ENCODE data around the gene DNAJB11.

- TF ChIP-seq SIN3A (IDR thresholded peaks at IDR 0.05; ENCODE audit: low read depth), result no peak
- TF ChIP-seq ELF1 (IDR thresholded peaks at IDR 0.05; ENCODE audit: borderline replicate concordance, low read depth), result no peak
- no peak for TF ChIP-seq POLR2A (IDR thresholded peaks at IDR 0.05; ENCODE audit: borderline replicate concordance, extremely low read depth, insufficient read depth, insufficient read length)
- no peak for TF ChIP-seq CEBPB (IDR thresholded peaks at IDR 0.05; ENCODE audit: low read depth)
- no peak for TF ChIP-seq CTCF (IDR thresholded peaks at IDR 0.05 in 2 of 3, conservative IDR thresholded peaks at IDR 0.05 in 1 of 3; ENCODE audit: borderline replicate concordance in 1 of 3, insufficient read depth in 1 of 3, low read depth in 2 of 3, low read length in 2 of 3)
- TF ChIP-seq EZH2phosphoT487 (IDR thresholded peaks at IDR 0.05; ENCODE audit: borderline replicate concordance), result no peak
- TF ChIP-seq ZFX (IDR thresholded peaks at IDR 0.05), result no peak
- no peak for TF ChIP-seq RAD21 (IDR thresholded peaks at IDR 0.05; ENCODE audit: low read depth)
- no peak for TF ChIP-seq REST (IDR thresholded peaks at IDR 0.05; ENCODE audit: low read depth)
- no peak for TF ChIP-seq EZH2 (IDR thresholded peaks at IDR 0.05)
- no peak for TF ChIP-seq SP1 (IDR thresholded peaks at IDR 0.05; ENCODE audit: low read depth)
- no peak for TF ChIP-seq POLR2AphosphoS5 (IDR thresholded peaks at IDR 0.05; ENCODE audit: low read depth, low read length)
- no peak for TF ChIP-seq YY1 (IDR thresholded peaks at IDR 0.05; ENCODE audit: extremely low read depth, insufficient replicate concordance, low read depth, low read length)
- TF ChIP-seq ATF3 (IDR thresholded peaks at IDR 0.05), result no peak
Observed at GRCh38 chr3:186633481-186633880, 63.0 kb downstream of the DNAJB11 start.

Data from HCT116 (cell line).